ENCODE measurements around the gene MUCL3. TPM values are rescaled to one million over a fixed set of nuclear protein-coding genes. Genes with fewer than 3 reads are reported as not detected.

Gene MUCL3
- polyA plus RNA-seq, 1 of the 3 experiments (the other 2 are of a cell fraction): not detected

DNA sequence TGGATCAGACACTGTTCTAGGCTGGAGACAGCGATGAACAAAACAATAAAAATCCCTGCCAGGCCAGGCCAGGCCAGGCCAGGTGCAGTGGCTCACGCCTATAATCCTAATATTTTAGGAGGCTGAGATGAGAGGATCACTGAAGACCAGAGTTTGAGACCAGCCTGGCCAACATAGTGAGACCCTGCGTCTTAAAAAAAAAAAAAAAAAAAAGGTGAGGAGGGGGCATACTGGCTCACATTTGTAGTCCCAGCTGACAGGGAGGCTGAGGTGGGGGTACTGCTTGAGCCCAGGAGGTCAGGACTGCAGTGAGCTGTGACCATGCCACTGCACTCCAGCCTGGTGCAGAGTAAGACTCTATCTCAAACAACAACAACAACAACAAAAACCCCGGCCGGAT, 4.5 kb downstream of the MUCL3 start:
- H3K79me2 ChIP-seq (ENCODE audit: insufficient read depth): no peaks in the 10 kb centered on the region
- WGBS (ENCODE audit: low lambda C conversion rate): 36% methylated on average over 5 of the region's 5 CpGs
- CTCF ChIA-PET: interaction anchor here (1.4 kb wide), 1 partner anchor 30 kb away, joined by 4 read pairs; no protein-coding TSS in a partner anchor
- peaks cover 0 to 4% of the 10 kb centered on the region in 2 experiments; a peak in 1 of 4 replicates for H3K4me1 ChIP-seq (ENCODE audit: control insufficient read depth in 1 of 2, insufficient read depth in 2 of 2, low read depth in 1 of 2, low read length in 1 of 2)
- H3K9me3 ChIP-seq: no peaks in the 10 kb centered on the region
- H3K27me3 ChIP-seq (ENCODE audit: insufficient read depth): peaks cover 29% of the 10 kb centered on the region; the same call in 1 of the 2 replicates
- H3F3A ChIP-seq (replicated peaks; ENCODE audit: insufficient read depth): no peaks in the 10 kb centered on the region
- POLR2A ChIA-PET: no interaction called here
- no peaks in the 10 kb centered on the region for H4K20me1 ChIP-seq (ENCODE audit: insufficient read depth)
- H3K27ac ChIP-seq (ENCODE audit: low read depth in 2 of 2, low read length in 1 of 2): no peak overlapping the region
- H3K36me3 ChIP-seq (replicated peaks in 1 of 2; ENCODE audit: control insufficient read depth in 1 of 2, insufficient read depth in 2 of 2, low read length in 1 of 2): no peaks in the 10 kb centered on the region
- no peaks in the 10 kb centered on the region for H3K9me2 ChIP-seq
- H2AFZ ChIP-seq (ENCODE audit: low read depth): no peak overlapping the region
- DNase-seq: no peak
- H3K9ac ChIP-seq: no peak overlapping the region
- H3K4me2 ChIP-seq: no peak overlapping the region
- H3K4me3 ChIP-seq (ENCODE audit: low read depth in 2 of 2, low read length in 1 of 2): no peak overlapping the region
- TF ChIP-seq SMC3 (IDR thresholded peaks at IDR 0.05; ENCODE audit: low read depth, low read length) (no peak), TAF1 (IDR thresholded peaks at IDR 0.05; ENCODE audit: borderline replicate concordance, low read depth, low read length) (no peak)

DNA sequence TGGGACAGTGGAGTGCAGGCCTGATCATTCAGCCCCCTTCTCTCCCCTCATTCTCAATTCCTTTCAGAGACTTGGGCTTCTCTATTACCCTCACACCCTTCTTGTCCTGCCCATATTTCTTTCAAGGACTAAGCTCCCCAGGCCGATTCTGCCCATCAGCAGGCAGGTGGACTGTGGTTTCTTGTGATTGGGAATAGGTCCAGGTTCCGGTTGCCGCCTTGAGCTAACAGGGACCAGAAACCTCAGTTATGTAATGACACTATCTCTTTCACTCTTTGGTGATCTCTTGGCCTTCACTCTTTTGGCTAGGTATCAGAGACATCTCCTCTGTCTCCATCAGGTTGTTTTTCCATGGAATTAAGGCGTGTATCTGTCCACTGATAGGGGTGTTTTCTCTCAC, 6.5 kb downstream of the MUCL3 start:
- H3K27me3 ChIP-seq (ENCODE audit: insufficient read depth): peaks cover 29% of the 10 kb centered on the region; the same call in 1 of the 2 replicates
- WGBS (ENCODE audit: low lambda C conversion rate): 34% methylated on average over 4 of the region's 4 CpGs
- ChIA-PET CTCF (interaction anchor here (1.0 kb wide), 2 partner anchors 10 to 62 kb away, joined by 3 read pairs; no protein-coding TSS in a partner anchor), POLR2A (no interaction called here)
- H3K4me3 ChIP-seq (ENCODE audit: low read depth in 2 of 2, low read length in 1 of 2): no peak overlapping the region
- H3F3A ChIP-seq (replicated peaks; ENCODE audit: insufficient read depth): no peaks in the 10 kb centered on the region
- TF ChIP-seq, protein P1, sequence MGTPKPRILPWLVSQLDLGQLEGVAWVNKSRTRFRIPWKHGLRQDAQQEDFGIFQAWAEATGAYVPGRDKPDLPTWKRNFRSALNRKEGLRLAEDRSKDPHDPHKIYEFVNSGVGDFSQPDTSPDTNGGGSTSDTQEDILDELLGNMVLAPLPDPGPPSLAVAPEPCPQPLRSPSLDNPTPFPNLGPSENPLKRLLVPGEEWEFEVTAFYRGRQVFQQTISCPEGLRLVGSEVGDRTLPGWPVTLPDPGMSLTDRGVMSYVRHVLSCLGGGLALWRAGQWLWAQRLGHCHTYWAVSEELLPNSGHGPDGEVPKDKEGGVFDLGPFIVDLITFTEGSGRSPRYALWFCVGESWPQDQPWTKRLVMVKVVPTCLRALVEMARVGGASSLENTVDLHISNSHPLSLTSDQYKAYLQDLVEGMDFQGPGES (IDR thresholded peaks at IDR 0.05; ENCODE audit: low read depth, low read length): no peak
- TF ChIP-seq, protein P2, sequence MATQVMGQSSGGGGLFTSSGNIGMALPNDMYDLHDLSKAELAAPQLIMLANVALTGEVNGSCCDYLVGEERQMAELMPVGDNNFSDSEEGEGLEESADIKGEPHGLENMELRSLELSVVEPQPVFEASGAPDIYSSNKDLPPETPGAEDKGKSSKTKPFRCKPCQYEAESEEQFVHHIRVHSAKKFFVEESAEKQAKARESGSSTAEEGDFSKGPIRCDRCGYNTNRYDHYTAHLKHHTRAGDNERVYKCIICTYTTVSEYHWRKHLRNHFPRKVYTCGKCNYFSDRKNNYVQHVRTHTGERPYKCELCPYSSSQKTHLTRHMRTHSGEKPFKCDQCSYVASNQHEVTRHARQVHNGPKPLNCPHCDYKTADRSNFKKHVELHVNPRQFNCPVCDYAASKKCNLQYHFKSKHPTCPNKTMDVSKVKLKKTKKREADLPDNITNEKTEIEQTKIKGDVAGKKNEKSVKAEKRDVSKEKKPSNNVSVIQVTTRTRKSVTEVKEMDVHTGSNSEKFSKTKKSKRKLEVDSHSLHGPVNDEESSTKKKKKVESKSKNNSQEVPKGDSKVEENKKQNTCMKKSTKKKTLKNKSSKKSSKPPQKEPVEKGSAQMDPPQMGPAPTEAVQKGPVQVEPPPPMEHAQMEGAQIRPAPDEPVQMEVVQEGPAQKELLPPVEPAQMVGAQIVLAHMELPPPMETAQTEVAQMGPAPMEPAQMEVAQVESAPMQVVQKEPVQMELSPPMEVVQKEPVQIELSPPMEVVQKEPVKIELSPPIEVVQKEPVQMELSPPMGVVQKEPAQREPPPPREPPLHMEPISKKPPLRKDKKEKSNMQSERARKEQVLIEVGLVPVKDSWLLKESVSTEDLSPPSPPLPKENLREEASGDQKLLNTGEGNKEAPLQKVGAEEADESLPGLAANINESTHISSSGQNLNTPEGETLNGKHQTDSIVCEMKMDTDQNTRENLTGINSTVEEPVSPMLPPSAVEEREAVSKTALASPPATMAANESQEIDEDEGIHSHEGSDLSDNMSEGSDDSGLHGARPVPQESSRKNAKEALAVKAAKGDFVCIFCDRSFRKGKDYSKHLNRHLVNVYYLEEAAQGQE (IDR thresholded peaks at IDR 0.05; ENCODE audit: low read depth, low read length): no peak
- H3K9me2 ChIP-seq: no peaks in the 10 kb centered on the region
- H4K20me1 ChIP-seq (ENCODE audit: insufficient read depth): no peaks in the 10 kb centered on the region
- H3K9ac ChIP-seq: no peak overlapping the region
- no peak overlapping the region for H3K27ac ChIP-seq (ENCODE audit: low read depth in 2 of 2, low read length in 1 of 2)
- H3K79me2 ChIP-seq (ENCODE audit: insufficient read depth): no peaks in the 10 kb centered on the region
- peaks cover 0 to 3% of the 10 kb centered on the region in 2 experiments; a peak in 1 of 4 replicates for H3K4me1 ChIP-seq (ENCODE audit: control insufficient read depth in 1 of 2, insufficient read depth in 2 of 2, low read depth in 1 of 2, low read length in 1 of 2)
- H2AFZ ChIP-seq (ENCODE audit: low read depth): no peak overlapping the region
- H3K4me2 ChIP-seq: no peak overlapping the region
- no peaks in the 10 kb centered on the region for H3K9me3 ChIP-seq
- H3K36me3 ChIP-seq (replicated peaks in 1 of 2; ENCODE audit: control insufficient read depth in 1 of 2, insufficient read depth in 2 of 2, low read length in 1 of 2): no peaks in the 10 kb centered on the region
- no peak for DNase-seq

DNA sequence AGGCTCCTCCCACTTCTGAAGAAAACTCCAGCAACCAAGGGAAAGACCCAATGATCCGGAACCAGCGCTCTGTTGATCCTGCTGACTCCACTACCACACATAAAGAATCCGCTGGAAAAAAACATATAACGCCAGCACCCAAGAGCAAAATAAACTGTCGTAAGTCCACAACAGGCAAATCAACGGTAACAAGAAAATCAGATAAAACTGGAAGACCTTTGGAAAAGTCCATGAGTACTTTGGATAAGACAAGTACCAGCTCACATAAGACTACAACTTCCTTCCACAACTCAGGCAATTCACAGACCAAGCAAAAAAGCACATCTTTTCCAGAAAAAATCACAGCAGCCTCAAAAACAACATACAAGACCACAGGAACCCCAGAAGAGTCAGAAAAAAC, 8.0 kb downstream of the MUCL3 start:
- CTCF ChIA-PET: interaction anchor here (0.7 to 2.0 kb wide), 2 partner anchors 139 to 894 kb away, joined by 3 to 5 read pairs; no protein-coding TSS in a partner anchor
- WGBS (ENCODE audit: low lambda C conversion rate): 29% methylated on average over 6 of the region's 6 CpGs
- no peak for TF ChIP-seq RXRA (IDR thresholded peaks at IDR 0.05; ENCODE audit: borderline replicate concordance, low read depth)
- TF ChIP-seq, protein P3, sequence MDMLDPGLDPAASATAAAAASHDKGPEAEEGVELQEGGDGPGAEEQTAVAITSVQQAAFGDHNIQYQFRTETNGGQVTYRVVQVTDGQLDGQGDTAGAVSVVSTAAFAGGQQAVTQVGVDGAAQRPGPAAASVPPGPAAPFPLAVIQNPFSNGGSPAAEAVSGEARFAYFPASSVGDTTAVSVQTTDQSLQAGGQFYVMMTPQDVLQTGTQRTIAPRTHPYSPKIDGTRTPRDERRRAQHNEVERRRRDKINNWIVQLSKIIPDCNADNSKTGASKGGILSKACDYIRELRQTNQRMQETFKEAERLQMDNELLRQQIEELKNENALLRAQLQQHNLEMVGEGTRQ (IDR thresholded peaks at IDR 0.05; ENCODE audit: borderline replicate concordance, low read depth, low read length): no peak
- TF ChIP-seq FOXM1 (IDR thresholded peaks at IDR 0.05; ENCODE audit: low read depth): no peak
- TF ChIP-seq NFIC (IDR thresholded peaks at IDR 0.05; ENCODE audit: borderline replicate concordance): no peak
- no peak for TF ChIP-seq RFX5 (IDR thresholded peaks at IDR 0.05; ENCODE audit: low read length)
- no peak for TF ChIP-seq MXI1 (IDR thresholded peaks at IDR 0.05; ENCODE audit: low read depth, low read length)
- TF ChIP-seq, protein P1 (IDR thresholded peaks at IDR 0.05; ENCODE audit: low read depth, low read length): no peak
- TF ChIP-seq EP300 (IDR thresholded peaks at IDR 0.05; ENCODE audit: borderline replicate concordance in 1 of 2, low read depth in 1 of 2, low read length in 1 of 2): no peak
- Histone ChIP-seq H3K27me3 (ENCODE audit: insufficient read depth) (peaks cover 29% of the 10 kb centered on the region; the same call in 1 of the 2 replicates), H3K4me2 (no peak overlapping the region), H2AFZ (ENCODE audit: low read depth) (no peak overlapping the region), H3K9ac (no peak overlapping the region), H3K9me2 (no peaks in the 10 kb centered on the region), H3K27ac (ENCODE audit: low read depth in 2 of 2, low read length in 1 of 2) (no peak overlapping the region), H4K20me1 (ENCODE audit: insufficient read depth) (no peaks in the 10 kb centered on the region), H3K79me2 (ENCODE audit: insufficient read depth) (no peaks in the 10 kb centered on the region), H3K4me1 (ENCODE audit: control insufficient read depth in 1 of 2, insufficient read depth in 2 of 2, low read depth in 1 of 2, low read length in 1 of 2) (no peaks in the 10 kb centered on the region), H3F3A (replicated peaks; ENCODE audit: insufficient read depth) (no peaks in the 10 kb centered on the region), H3K9me3 (no peaks in the 10 kb centered on the region), H3K36me3 (replicated peaks in 1 of 2; ENCODE audit: control insufficient read depth in 1 of 2, insufficient read depth in 2 of 2, low read length in 1 of 2) (no peaks in the 10 kb centered on the region), H3K4me3 (ENCODE audit: low read depth in 2 of 2, low read length in 1 of 2) (no peak overlapping the region)
- no peak for DNase-seq
- POLR2A ChIA-PET: no interaction called here
